HG03565 (cell line): ENCODE measurements around the gene MYO9A.

Source experiments
- ATAC-seq: cut with Tn5 transposase; IDR thresholded peaks from one replicate; pipeline ENCODE4 v1.9.1; 2021; ENCODE audit warnings: mild to moderate bottlenecking, moderate library complexity; ENCODE audit not compliant: unreplicated experiment

The MYO9A gene

GRCh38 chr15:72118017-72118978 is at the start of gene MYO9A, which contains the start of gene SENP8:
MYO9A (minus strand) TSS chr15:72118150; CDS start chr15:72046563, 71,587 bp downstream.
SENP8 (plus strand) TSS chr15:72118403; CDS start chr15:72139624, 21,221 bp downstream.
- ATAC-seq, result peak; percentile 66

- ATAC-seq, result no peak
Observed at GRCh38 chr15:72167445-72167844, 49.5 kb upstream of the MYO9A start.

GRCh38 chr15:72166716-72167417 is 48.9 kb upstream of the MYO9A start:
- no peak for ATAC-seq

GRCh38 chr15:72163719-72164118 is 45.8 kb upstream of the MYO9A start:
- no peak for ATAC-seq

- no peak for ATAC-seq
Observed at GRCh38 chr15:72162569-72162968, 44.6 kb upstream of the MYO9A start.

- no peak for ATAC-seq
Observed at GRCh38 chr15:72161361-72162132, 43.6 kb upstream of the MYO9A start.

GRCh38 chr15:72160696-72161245 is 42.8 kb upstream of the MYO9A start:
- no peak for ATAC-seq

- no peak for ATAC-seq
Observed at GRCh38 chr15:72156928-72157327, 39.0 kb upstream of the MYO9A start.

- peak; percentile 67 for ATAC-seq
Observed at GRCh38 chr15:72155635-72156616, 38.0 kb upstream of the MYO9A start.

GRCh38 chr15:72155003-72155621 is 37.2 kb upstream of the MYO9A start:
- no peak for ATAC-seq

GRCh38 chr15:72154316-72154715 is 36.4 kb upstream of the MYO9A start:
- ATAC-seq, result no peak

- ATAC-seq, result no peak
Observed at GRCh38 chr15:72153269-72154000, 35.5 kb upstream of the MYO9A start.

- ATAC-seq, result no peak
Observed at GRCh38 chr15:72147418-72147817, 29.5 kb upstream of the MYO9A start.

- no peak for ATAC-seq
Observed at GRCh38 chr15:72146934-72147333, 29.0 kb upstream of the MYO9A start.

- no peak for ATAC-seq
Observed at GRCh38 chr15:72146221-72146620, 28.3 kb upstream of the MYO9A start.

GRCh38 chr15:72141171-72142084 is 23.5 kb upstream of the MYO9A start:
- ATAC-seq, result peak; percentile 98

- no peak for ATAC-seq
Observed at GRCh38 chr15:72140088-72140487, 22.1 kb upstream of the MYO9A start.
